Measurements from ENCODE around the gene WNK2.

WNK2 gene

GRCh38 chr9:93287593-93287992 lies 103.7 kb downstream of the WNK2 start:
- Histone ChIP-seq H3K27ac (0 out of 2 replicates have a peak overlapping the region, but pooled peaks have one; percentile 71), H4K20me1 (no peaks in the 10 kb centered on the region), H3K4me2 (peak overlapping the region; percentile 93), H3K4me3 (no peak overlapping the region), H3K9ac (no peak overlapping the region), H3K9me3 (0 out of 2 replicates have a peak, but pooled peaks cover 6% of the 10 kb centered on the region), H3K36me3 (peaks cover 3% of the 10 kb centered on the region; the same call in 1 of the 2 replicates), H3K27me3 (no peaks in the 10 kb centered on the region), H3K4me1 (peaks cover 73% of the 10 kb centered on the region)
- no peak for TF ChIP-seq Cebpa-rat (IDR thresholded peaks at IDR 0.05)

GRCh38 chr9:93288341-93288740 lies 104.4 kb downstream of the WNK2 start:
- Histone ChIP-seq H3K4me1 (peaks cover 80% of the 10 kb centered on the region), H4K20me1 (no peaks in the 10 kb centered on the region), H3K27me3 (no peaks in the 10 kb centered on the region), H3K27ac (peak overlapping the region; percentile 71), H3K9ac (peak overlapping the region; percentile 7; the same call in 1 of the 2 replicates), H3K36me3 (peaks cover 6% of the 10 kb centered on the region; the same call in 1 of the 2 replicates), H3K4me3 (0 out of 2 replicates have a peak overlapping the region, but pooled peaks have one; percentile 3), H3K9me3 (0 out of 2 replicates have a peak, but pooled peaks cover 6% of the 10 kb centered on the region), H3K4me2 (peak overlapping the region; percentile 93)
- no peak for TF ChIP-seq Cebpa-rat (IDR thresholded peaks at IDR 0.05)

- 0 out of 2 replicates have a peak, but pooled peaks cover 6% of the 10 kb centered on the region for H3K36me3 ChIP-seq
- peak overlapping the region; percentile 93 for H3K4me2 ChIP-seq
- H3K9me3 ChIP-seq, result no peaks in the 10 kb centered on the region
- H4K20me1 ChIP-seq, result no peaks in the 10 kb centered on the region
- TF ChIP-seq Cebpa-rat (IDR thresholded peaks at IDR 0.05), result no peak
- H3K27ac ChIP-seq, result peak overlapping the region; percentile 71
- peaks cover 89% of the 10 kb centered on the region for H3K4me1 ChIP-seq
- 0 out of 2 replicates have a peak overlapping the region, but pooled peaks have one; percentile 7 for H3K4me3 ChIP-seq
- no peaks in the 10 kb centered on the region for H3K27me3 ChIP-seq
- H3K9ac ChIP-seq, result peak overlapping the region; percentile 7; the same call in 1 of the 2 replicates
Observed at GRCh38 chr9:93288891-93289883, 105.2 kb downstream of the WNK2 start.

- H3K36me3 ChIP-seq, result 0 out of 2 replicates have a peak, but pooled peaks cover 6% of the 10 kb centered on the region
- peaks cover 99% of the 10 kb centered on the region for H3K4me1 ChIP-seq
- H3K27me3 ChIP-seq, result no peaks in the 10 kb centered on the region
- no peaks in the 10 kb centered on the region for H3K9me3 ChIP-seq
- peak overlapping the region; percentile 93 for H3K4me2 ChIP-seq
- H3K27ac ChIP-seq, result peak overlapping the region; percentile 71; the same call in 1 of the 2 replicates
- H3K4me3 ChIP-seq, result peak overlapping the region; percentile 46; the same call in 1 of the 2 replicates
- H4K20me1 ChIP-seq, result no peaks in the 10 kb centered on the region
- H3K9ac ChIP-seq, result peak overlapping the region; percentile 33; the same call in 1 of the 2 replicates
- TF ChIP-seq Cebpa-rat (IDR thresholded peaks at IDR 0.05), result no peak
Observed at GRCh38 chr9:93290495-93291434, 106.8 kb downstream of the WNK2 start.

GRCh38 chr9:93291536-93292287 lies 107.8 kb downstream of the WNK2 start:
- Histone ChIP-seq H4K20me1 (no peaks in the 10 kb centered on the region), H3K9ac (peak overlapping the region; percentile 33; the same call in 1 of the 2 replicates), H3K4me3 (peak overlapping the region; percentile 46; the same call in 1 of the 2 replicates), H3K9me3 (no peaks in the 10 kb centered on the region), H3K4me1 (peaks cover 90% of the 10 kb centered on the region), H3K27ac (peak overlapping the region; percentile 71), H3K27me3 (no peaks in the 10 kb centered on the region), H3K36me3 (0 out of 2 replicates have a peak, but pooled peaks cover 6% of the 10 kb centered on the region), H3K4me2 (peak overlapping the region; percentile 93)
- TF ChIP-seq Cebpa-rat (IDR thresholded peaks at IDR 0.05), result no peak

GRCh38 chr9:93292288-93292615 lies 108.3 kb downstream of the WNK2 start:
- Histone ChIP-seq H4K20me1 (no peaks in the 10 kb centered on the region), H3K4me1 (peaks cover 88% of the 10 kb centered on the region), H3K27me3 (no peaks in the 10 kb centered on the region), H3K4me2 (peak overlapping the region; percentile 93), H3K27ac (peak overlapping the region; percentile 71; the same call in 1 of the 2 replicates), H3K4me3 (no peak overlapping the region), H3K9me3 (no peaks in the 10 kb centered on the region), H3K9ac (0 out of 2 replicates have a peak overlapping the region, but pooled peaks have one; percentile 33), H3K36me3 (0 out of 2 replicates have a peak, but pooled peaks cover 6% of the 10 kb centered on the region)
- no peak for TF ChIP-seq Cebpa-rat (IDR thresholded peaks at IDR 0.05)

GRCh38 chr9:93292664-93293328 lies 108.9 kb downstream of the WNK2 start:
- peaks cover 88% of the 10 kb centered on the region for H3K4me1 ChIP-seq
- 0 out of 2 replicates have a peak, but pooled peaks cover 6% of the 10 kb centered on the region for H3K36me3 ChIP-seq
- no peak overlapping the region for H3K4me3 ChIP-seq
- H3K9ac ChIP-seq, result no peak overlapping the region
- TF ChIP-seq Cebpa-rat (IDR thresholded peaks at IDR 0.05), result no peak
- H3K27ac ChIP-seq, result peak overlapping the region; percentile 71; the same call in 1 of the 2 replicates
- peak overlapping the region; percentile 93 for H3K4me2 ChIP-seq
- no peaks in the 10 kb centered on the region for H3K9me3 ChIP-seq
- H3K27me3 ChIP-seq, result no peaks in the 10 kb centered on the region
- H4K20me1 ChIP-seq, result no peaks in the 10 kb centered on the region

- H4K20me1 ChIP-seq, result no peaks in the 10 kb centered on the region
- H3K36me3 ChIP-seq, result 0 out of 2 replicates have a peak, but pooled peaks cover 6% of the 10 kb centered on the region
- H3K9ac ChIP-seq, result no peak overlapping the region
- H3K4me2 ChIP-seq, result peak overlapping the region; percentile 13; the same call in 1 of the 2 replicates
- no peaks in the 10 kb centered on the region for H3K27me3 ChIP-seq
- H3K27ac ChIP-seq, result peak overlapping the region; percentile 5; the same call in 1 of the 2 replicates
- H3K4me1 ChIP-seq, result peaks cover 87% of the 10 kb centered on the region
- no peak for TF ChIP-seq Cebpa-rat (IDR thresholded peaks at IDR 0.05)
- H3K9me3 ChIP-seq, result no peaks in the 10 kb centered on the region
- no peak overlapping the region for H3K4me3 ChIP-seq
Observed at GRCh38 chr9:93294011-93294410, 110.1 kb downstream of the WNK2 start.
